Stimulated activated CD8-positive, alpha-beta memory T cell treated with anti-CD3 and anti-CD28 coated beads, Interleukin-12 subunit alpha, Interleukin-12 subunit beta, amount 100 ng/mL, for 24 hours (primary cell): ENCODE results near the gene HEPACAM.

Source experiments
- DNase-seq: peaks from one replicate; pipeline ENCODE4 v3.0.0-alpha.2; 2020; ENCODE audit errors: extremely low read depth

HEPACAM gene

DNA sequence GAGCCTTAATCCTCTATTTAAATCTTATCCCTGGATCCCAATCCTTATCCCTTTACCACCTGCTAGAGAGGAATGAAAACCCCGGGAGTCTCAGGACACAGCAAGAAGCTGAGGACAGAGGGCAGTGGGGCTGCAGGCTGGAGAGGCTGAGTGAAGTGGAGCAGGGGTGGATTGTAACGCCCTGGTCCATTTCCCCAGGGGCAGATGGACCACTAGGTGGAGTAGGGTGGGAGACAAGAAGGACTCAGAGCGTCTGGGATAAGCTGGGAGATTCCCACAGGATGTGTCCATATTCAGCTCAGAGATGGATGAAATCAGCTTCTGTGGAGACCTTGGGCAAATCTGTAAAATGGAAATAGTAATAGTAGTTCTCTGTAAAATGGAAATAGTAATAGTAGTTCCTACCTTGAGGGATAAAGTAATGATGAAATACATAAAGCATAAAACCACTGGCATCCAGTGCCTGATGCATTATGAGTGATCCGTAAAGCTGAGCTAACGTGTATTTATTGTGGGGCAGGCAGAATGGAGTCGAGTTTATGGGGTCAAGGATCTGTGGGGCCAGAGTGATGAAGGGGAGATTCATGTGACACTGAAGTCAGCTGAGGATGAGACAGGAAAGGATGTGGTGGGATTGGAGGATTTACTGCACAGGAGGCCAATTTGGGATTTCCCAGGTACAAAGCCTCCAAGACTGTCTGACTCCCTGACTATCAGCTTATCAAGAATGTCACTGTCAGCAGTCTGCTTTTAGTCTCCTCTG, 36.3 kb downstream of the HEPACAM start:
- DNase-seq = no peak

DNA sequence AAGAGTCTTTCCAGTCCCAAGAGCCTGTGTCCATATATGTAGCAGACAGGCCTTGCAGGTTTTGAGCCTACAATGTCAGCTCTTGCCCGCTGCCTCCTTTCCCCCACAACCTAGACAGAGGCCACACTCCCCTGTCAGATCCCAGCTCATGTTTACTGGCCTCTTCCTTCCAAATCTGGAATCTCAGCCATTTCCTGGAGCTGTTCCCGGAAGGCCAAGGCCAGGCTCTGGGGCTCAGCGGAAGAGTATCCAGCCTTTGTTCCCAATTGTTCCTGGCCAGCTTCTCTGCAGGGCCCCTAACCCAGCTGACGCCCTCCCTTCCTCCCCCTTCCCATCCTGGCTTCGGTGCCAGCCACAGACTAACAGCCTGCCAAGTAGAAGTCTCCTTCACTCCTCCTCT, 37.1 kb downstream of the HEPACAM start:
- DNase-seq = no peak

DNA sequence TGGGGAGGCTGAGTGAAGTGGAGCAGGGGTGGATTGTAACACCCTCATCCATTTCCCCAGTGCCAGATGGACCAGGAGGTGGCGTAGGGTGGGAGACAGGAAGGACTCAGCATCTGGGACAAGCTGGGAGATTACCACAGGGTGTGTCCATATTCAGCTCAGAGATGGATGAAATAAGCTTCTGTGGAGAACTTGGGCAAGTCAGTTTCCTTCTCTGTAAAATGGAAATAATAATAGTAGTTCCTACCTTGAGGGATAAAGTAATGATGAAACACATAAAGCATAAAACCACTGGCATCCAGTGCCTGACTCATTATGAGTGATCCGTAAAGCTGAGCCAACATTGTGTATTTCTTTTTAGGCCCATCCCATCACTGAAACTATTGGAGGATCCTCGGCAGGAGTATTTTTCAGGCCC, 37.6 kb downstream of the HEPACAM start:
- DNase-seq = no peak

DNA sequence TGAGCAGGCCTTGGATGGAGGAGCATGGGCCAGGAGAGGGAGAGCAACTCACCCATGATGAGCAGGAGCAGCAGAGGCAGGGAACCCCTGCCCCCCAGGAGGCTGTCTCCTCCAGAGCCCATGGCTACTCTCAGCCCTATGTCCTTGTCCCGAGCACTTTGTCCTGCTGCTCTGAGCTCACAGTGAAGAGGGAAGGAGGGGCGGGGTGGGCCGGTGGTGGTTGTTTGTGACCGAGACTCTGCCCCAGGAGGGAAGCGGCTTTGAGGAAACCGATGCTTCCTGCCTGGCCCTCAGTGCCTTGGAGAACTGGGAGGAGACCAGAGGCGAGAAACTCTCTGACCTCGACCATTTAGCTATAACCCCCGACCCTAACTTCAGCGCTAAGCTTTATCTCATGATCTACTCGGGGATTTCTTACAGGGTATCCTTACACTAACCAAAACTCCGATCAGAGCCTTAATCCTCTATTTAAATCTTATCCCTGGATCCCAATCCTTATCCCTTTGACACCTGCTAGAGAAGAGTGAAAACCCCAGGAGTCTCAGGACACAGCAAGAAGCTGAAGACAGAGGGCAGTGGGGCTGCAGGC, 38.1 kb downstream of the HEPACAM start, which contains the start of gene ROBO4:
Gene ROBO4 (minus strand): TSS at position 192 of the 589 bp plus-strand sequence. CDS start 70 bp downstream, at position 122.
- no peak for DNase-seq

DNA sequence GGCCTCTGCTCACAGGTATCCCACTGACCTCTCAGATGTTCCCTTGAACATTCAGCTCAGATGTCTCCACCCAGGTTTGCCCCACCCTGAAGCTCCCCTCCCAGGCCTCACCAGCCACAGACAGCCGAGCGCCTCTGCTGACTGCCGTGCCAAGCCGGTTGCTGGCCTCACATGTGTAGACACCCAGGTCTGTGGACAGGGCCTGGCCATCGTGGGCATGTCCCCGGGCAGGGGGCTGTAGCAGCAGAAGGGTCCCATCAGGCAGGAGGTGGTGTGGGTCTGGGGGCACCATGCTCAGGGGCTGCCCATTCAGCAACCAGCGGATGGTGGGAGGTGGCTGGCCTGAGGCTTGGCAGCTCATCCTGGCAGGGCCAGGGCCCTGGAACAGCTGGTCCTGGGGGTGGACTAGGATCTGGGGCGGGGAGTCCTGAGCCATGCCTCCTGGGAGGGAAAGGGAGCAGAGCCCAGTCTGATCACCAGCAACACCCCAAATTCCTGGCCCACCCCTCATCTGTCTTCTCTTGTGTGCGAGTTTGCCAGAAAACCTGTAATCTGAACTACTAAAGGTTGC, 38.9 kb downstream of the HEPACAM start:
- no peak for DNase-seq

DNA sequence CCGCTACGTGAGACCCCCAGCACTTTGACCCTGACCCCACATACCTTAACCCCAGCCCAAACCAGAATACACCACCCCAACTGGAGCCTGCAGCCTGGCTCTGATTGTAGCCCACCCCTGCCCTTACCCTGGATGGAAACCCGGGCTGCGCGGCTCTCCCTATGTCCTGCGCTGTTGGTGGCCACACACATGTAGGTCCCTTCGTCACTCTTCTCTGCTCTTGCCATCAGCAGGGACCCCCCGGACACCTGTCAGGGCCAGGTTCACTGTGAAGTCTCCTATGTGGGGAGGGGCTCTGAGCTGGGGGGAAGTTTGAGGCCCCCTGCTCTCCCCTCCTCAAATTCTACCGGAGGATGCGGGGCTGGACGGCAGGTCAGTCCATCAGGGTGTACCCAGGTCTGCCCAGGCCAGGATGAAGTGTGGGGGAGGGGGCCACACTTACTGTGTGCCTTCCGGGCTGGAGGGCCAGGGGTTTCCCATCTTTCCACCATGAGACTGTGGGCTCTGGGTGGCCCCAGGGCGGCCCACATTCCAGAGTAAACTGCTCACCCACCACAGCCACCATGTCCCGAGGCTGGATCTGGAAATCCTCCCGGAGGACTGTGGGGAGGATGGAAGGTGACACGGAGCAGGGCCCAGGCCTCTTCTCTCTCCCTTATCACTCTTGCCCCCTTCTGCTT, 39.6 kb downstream of the HEPACAM start:
- no peak for DNase-seq

DNA sequence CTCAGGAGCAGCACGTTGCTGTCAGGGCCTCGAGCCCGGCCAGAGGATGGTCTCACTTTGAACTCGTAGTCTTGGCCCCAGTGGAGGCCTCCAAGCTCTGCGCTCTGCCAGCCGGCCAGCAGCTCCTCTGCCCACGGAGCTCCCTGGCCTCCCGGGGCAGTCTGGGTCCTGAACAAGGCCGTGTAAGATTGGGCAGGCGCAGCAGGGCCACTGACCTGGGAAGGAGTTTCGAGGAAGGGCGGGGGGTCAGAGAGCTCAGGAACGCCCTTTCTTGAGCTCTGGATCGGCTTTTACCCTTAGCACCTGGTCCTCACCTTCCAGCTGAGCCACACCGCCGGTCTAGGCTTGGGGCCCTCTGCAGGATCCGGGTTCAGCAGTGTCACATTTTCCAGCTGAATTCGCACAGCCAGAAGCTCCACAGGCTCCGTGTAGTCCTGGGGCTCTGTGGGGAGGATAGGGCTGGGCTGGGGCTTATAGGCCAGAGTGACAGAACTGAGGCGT, 40.3 kb downstream of the HEPACAM start:
- no peak for DNase-seq

DNA sequence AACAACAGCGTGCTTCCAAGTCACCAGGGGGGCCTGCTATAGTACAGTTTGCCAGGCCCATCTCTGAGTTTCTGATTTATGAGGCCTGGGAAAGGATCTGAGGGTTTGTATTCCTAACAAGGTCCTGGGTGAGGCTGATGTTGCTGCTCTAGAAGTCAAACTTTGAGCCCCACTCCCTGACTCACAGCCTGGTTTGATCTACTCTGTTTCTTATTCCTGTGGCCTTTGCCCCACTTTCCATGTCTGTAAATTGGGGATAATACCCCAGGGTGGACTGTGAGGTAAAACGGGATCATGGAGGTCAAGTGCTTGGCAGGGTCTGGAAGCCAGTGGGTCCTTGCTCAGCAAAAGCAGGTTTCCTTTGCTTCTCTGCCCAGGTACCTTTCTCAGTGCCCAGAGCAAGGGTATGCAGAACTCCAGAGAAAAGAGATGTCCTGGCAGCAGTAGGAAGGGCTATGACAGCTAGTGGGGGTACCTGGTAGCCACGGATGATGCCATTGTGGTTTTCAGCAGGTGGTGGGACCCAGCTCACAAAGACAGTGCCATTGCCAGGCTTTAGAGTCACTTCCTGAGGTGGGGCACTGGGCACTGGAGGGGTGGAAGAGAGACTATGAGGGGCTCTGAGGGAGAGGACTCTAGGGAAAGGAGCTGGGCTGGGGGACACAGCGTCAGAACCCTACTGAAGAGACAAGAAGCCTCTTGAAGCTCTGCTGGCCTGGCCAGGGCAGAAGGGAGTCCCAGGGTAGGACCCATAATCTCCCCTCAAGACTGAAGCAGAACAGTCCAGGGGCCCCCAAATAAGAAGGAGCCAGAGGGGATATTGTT, 41.0 kb downstream of the HEPACAM start:
- no peak for DNase-seq

DNA sequence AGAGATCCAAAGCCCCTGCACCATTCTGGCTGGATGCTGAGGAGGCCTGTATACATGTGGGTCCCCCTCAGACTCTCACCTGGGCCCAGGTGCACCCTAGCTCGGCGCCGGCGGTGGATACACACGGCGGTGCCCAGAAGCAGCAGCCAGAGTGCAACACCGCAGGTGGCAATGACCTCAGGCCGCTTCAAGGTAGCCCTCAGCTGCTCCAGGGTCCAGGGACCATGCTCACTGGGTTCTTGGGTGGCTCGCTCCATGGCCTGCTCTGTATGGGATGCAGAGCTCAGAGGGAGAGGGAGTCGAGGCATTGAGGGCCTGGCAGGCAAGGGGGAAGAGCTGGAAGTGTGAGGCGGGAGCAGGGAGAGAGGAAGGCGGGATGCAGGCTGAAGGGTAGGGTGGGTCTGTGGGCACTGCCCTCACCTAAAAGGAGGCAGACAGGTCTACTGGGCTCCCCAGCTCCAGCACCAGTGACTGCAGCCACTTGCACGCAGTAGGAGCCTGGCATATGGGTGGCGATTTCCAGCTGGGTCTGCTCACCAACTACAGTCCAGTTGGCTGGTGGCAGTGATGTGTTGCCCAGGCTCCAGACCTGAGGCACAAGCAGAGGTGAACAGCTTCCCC, 42.0 kb downstream of the HEPACAM start:
- no peak for DNase-seq

DNA sequence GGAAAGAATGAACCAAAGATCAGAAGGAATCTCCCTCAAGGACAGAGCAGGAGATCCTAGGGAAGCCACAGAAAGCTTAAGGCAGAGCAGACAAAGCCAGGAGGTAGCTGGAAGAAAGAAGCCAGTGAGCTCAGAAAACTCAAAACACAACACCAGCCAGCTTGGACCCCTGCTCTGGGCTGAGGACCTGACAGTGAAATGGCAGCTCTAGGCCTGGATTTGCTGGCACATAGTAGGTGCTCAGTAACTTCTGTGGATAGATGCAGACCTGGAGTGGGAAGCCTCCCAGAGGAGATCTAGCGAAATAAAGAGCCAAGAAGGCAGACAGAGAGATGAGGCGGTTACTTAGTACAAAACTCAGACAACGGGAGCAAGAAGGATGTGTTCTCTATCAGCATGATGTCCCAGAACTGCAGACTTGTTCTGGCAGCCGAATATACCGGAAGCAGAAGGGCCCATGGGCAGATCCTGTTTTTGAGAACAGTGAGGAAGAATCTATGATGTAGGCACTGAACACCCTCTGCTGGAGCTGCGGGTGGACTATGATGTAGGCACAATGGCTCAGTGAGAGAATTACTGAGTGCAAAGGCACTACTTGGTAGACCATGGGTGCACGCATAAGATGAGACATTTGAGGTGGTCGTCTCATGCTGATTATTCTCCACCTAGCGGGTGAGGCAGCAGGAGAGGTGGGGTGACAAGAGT, 42.9 kb downstream of the HEPACAM start:
- no peak for DNase-seq

DNA sequence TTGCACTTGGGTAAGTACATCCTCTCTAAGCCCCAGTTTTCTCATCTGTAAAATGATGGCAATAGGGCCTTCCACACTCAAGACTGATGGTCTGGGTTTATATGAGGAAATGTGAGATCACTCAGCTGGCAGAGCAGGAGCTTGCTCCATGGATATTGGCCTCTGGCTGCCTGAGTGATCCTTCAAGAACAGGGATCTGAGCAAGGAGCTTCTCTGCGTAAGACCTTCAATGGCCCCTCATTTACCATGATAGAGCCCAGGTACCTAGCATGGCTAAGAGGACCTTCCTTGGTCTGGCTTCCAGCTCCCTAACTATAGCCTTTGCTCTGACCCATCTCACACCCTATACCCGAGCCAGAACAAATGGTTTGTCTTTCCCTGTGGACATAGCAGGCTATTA, 43.7 kb downstream of the HEPACAM start:
- DNase-seq = no peak

DNA sequence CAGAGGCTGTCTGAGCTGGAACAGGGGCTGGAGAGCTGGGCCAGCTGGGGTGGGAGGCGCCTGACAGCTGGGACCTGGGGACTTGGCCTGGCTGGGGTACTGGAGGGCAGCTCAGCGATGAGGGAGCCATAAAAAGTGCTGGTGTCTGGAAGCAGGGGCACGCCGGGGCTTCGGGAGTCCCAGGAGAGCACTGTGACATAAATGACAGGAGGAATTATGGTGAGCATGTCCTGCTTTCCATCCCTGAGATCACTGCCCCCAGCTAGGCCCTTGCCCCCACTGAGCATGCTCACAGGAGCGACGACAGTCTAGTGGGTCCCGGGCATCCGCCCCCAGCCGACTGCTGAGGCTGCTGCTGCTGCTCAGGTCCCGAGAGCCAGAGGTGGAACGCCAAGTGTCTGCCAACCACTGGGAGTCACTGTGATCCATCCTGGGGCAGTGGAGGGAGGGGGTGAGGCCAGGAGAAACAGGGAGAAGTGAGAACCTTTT, 44.4 kb downstream of the HEPACAM start:
- DNase-seq = no peak

DNA sequence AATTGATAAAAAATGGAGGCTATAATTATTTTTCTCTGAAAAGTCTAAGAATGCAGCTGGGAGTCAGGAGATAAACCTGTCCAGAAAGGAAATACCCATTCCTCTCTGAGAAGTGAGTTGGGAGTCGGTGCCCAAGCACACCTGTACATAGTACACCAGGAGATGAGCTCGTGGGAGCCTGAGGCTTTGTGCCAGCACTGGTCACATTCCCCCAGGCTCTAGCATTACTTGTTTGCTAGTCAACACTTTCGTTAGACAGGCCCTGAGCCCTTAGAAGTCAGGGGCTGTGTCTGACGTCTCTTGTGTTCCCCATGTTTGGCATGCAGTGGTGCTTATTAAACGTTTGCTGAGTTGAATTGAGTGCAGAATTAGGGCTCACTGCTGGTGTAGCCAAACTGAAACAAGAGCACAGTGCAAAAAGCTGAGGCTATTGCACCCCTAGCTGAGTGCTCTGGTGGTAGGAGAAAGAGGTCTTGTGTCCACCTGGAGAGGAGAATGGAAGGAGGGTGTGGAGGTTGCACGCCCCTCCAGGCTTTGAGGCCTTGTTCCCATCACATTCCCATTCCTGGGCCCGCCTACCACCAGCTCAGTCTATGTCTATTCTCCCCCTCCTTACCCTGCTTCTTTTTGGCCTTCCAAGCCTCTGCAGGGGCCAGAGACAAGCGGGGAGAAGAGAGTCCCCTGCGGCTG, 45.0 kb downstream of the HEPACAM start:
- no peak for DNase-seq

DNA sequence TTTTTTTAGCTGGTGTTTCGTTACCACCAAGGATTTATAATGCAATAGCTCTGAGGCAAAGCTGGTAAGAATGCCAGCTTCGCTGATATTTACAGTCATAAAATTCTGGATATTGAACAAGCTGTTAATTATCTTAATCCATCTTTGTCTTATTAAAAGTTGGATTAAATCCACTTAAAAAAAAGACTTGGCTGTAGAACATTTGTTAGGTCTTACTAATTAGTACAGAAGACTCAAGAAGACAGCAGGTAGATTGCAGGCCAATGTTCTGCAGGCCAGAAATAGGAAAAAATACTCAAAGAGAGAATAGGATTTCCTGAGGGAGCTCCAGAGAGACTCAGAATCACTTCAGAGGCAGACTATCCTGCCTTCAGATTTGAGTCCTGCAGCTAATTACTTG, 45.7 kb downstream of the HEPACAM start:
- no peak for DNase-seq

DNA sequence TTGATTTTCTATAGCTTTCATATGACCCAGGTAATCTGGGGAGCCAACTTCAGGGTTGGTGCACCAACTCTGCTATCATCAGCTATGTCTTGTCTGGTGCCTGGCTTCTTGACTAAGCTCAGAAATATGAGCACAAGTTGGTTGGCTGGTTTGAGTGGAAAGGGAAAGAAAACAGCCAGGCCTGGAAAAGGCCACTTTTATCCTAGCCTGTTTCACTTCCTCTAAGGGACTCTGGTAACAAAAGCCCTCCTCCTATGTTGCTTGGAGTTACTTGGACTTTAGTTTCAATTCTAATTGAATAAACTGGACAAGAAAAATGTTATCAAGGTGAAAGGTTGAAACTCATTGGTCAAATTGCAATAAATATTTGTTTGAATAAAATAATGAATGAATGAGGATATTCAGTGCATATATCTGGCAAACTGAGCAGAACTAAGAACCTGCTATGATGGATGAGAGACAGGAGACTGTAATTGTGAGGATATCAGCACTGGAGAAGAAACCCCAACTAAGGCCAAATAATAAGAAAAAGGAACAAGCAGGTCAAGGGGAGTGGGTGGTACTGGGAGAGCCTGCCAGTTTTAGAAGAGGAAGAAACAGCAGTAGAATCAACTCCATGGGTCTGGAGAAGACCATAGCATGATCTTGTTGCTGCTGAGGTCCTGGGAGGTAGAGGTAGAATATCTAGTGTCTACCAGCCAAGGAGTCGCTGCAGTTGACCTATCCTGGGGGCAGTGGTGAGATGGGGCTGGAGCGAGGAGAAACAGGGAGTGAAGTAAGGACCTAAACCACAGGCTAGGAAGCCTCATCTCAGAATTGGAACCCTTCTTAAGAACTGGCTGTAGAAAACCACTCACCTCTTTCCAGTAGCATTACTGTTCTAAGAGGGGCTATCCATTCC, 46.4 kb downstream of the HEPACAM start:
- DNase-seq = no peak

DNA sequence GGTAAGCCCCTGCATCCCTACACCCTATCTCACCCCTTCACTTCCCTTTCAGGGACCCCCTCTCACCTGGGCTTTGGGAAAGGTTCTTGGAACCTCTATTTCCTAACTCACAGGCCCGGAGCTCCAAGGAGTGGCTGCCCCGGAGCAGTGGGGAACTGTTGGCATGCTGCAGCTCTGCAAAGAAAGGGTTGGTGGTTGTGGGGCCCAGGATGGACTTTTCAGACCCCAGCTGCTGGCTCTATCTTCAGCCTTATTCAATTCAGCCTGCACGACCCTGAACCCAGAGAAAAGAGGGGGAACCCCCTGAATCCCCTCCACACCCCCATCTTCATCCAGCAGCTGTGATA, 48.2 kb downstream of the HEPACAM start:
- DNase-seq = no peak

DNA sequence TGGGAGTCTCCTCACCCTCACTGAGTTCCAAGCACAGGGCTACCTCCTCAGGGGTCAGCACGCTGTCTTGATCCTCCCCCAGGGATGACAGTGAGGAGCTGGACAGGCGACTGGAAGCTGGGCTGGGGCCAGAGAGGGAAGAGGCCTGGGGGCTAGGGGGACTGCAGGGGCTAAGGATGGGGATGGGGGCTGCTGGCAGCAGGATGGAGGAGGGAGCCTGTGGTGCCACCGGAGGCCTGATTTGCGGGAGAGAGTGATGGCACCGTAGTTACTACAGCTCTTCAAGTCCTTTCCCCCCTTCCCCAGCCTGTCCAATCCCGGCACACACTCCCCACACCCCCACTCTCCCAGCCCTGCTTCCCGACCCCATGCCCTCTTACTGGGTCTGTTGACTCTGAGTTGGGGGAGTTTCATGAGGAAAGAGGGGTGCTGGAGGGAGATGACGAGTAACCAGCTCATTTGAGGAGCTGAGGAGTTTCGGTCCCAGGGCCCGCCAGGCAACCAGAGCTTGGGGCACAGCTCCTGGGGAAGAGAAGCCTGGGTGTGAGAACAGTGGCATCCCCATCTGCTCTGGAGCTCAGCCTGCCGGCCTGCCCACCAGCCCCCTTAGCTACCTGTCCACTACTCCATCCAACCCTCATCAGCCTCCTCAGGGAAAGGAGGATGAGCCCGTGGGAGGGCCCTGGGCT, 48.7 kb downstream of the HEPACAM start:
- no peak for DNase-seq

DNA sequence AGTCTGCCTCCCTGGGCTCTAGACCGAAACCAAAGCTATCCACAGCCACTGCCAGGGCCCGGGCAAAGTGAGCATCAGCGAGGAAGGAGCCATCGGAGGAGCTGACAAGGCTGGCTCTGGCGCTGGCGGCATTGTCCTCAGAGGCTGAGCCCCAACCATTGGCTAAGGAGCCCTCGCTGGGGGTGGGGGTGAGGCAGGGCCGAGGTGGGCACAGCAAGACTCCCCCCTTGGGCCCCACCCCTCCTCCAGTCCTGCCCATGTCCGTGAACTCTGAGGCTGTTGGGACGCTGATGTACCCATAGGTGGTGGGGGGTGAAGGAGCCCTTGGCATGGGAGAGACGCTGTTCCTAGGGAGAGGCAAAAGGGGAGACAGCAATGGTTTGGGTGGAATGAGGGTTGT, 49.4 kb downstream of the HEPACAM start:
- DNase-seq = no peak
